HG03571 (cell line): ENCODE measurements around the gene LEFTY1.
"Not testable (repeated sequence)": the region's sequence is repeated elsewhere in the genome, so short reads cannot be mapped to it uniquely, and the experiment has no call there.

Source experiments
- ATAC-seq: cut with Tn5 transposase; IDR thresholded peaks from one replicate; pipeline ENCODE4 v1.9.1; 2021; ENCODE audit not compliant: unreplicated experiment

Gene LEFTY1

DNA sequence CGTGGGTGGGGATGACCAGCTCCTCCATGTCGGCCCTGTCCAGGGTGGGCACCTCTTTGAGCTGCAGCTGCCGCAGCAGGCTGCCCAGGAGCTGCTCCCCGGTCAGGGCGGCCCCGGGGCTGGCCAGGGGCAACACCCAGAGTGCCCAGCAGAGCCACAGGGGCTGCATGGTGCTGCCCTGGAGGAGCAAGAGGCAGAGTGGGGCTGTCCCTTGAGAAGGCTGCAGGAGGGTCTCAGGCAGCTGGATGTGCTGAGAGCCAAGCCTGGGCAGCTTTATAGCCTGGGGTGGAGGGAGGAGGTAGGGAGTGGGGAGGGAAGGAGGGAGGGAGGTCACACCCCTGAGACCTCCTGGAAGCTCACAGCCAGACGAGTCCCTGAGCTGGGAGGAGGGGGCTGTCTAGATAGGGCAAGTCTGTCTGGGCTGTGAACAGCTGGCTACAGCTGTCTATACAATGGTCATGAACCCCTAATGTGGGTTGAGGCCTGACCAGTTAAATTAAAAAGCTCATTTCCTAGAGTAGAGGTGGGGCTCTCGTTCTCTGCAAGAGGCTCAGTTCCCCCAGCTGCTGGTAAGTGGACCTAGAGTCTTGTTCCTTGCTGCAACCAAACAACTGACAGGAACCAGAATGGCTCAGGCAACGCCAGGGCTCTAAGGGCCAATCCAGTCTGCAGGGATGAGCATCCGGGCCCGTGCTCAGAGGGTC, at the start of gene LEFTY1:
TSS of gene LEFTY1 (minus strand) at position 249 of the 704 bp plus-strand sequence. CDS start at position 169, 80 bp downstream.
- no peak for ATAC-seq

DNA sequence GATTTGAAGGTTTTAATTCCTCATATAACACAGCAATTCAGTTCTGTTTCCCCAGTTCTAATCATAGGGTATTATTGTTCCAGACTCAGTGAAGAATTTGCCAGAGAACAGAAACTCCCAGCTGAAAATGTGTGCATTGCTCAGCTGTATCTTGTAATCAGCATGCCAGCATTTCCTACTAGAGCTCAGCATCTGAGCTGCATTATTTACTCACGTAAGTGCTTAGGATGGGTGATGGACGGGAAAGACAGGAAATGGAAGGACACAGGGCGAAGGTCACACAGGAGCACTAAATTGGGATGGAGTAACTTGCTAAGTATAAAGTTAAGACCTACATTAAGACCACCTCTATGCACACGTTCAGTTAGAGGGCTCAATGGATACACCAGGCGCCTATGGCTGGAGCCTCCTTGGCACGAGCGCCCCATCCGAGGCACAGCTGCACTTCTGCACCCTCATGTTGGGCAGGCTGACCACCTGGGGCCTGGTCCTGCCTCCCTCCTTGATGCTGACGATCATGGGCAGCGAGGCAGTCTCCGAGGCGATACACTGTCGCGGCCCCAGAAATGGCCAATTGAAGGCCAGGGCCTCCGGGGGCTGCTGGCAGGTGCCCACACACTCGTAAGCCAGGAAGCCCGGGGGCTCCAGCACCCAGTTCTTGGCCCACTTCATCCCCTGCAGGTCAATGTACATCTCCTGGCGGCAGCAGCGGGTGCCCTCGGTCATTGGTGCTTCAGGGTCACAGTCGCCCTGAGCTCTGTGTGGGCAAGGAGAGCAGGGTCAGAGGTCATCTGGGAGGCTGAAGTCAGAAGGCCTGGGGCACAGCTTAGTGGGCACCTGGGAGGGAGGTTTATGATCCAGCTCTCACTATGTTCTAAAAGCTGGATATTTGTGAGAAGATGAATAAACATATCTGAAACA, 48.4 kb upstream of the LEFTY1 start:
- no peak for ATAC-seq

- ATAC-seq: no peak
Observed at GRCh38 chr1:225936523-225936922, 47.6 kb upstream of the LEFTY1 start.

GRCh38 chr1:225936086-225936485, 47.1 kb upstream of the LEFTY1 start:
- ATAC-seq: not testable (repeated sequence)

- no peak for ATAC-seq
Observed at GRCh38 chr1:225934711-225935110, 45.8 kb upstream of the LEFTY1 start.

DNA sequence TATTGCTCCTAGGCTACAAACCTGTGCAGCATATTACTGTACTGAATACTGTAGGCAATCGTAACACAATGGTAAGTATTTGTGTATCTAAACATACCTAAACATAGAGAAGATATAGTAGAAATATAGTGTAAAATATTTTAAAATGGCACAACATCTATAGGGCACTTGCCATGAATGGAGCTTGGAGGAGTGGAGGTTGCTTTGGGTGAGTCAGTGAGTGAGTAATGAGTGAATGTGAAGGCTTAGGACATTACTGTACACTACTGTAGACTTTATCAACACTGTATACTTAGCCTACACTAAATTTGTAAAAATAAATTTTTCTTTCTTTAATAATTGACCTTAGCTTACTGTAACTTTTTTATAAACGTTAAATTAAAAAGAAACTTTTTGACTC, 44.1 kb upstream of the LEFTY1 start:
- no peak for ATAC-seq

GRCh38 chr1:225931270-225932136, 42.6 kb upstream of the LEFTY1 start:
- no peak for ATAC-seq

DNA sequence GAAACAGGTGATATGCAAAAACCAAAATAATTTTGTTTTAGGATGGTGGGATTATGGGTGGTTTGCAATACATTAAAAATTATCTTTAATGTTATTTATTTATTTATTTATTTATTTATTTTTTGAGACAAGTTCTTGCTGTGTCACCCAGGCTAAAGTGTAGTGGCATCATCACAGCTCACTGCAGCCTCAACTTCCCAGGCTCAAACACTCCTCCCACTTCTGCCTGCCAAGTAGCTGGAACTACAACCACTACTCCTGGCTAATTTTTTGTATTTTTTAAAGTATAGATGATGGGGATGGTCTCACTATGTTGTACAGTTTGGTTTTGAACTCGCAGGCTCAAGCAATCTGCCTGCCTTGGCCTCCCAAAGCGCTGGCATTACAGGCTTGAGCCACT, 41.6 kb upstream of the LEFTY1 start:
- no peak for ATAC-seq

DNA sequence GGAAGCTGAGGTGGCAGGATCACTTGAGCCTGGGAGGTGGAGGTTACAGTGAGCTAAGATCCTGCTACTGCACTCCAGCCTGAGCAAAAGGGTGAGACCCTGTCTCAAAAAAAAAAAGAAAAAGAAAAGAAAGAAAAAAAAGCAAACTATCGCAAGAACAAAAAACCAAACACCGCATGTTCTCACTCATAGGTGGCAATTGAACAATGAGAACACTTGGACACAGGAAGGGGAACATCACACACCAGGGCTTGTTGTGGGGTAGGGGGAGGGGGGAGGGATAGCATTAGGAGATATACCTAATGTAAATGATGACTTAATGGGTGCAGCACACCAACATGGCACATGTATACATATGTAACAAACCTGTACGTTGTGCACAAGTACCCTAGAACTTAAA, 40.5 kb upstream of the LEFTY1 start:
- ATAC-seq: not testable (repeated sequence)

DNA sequence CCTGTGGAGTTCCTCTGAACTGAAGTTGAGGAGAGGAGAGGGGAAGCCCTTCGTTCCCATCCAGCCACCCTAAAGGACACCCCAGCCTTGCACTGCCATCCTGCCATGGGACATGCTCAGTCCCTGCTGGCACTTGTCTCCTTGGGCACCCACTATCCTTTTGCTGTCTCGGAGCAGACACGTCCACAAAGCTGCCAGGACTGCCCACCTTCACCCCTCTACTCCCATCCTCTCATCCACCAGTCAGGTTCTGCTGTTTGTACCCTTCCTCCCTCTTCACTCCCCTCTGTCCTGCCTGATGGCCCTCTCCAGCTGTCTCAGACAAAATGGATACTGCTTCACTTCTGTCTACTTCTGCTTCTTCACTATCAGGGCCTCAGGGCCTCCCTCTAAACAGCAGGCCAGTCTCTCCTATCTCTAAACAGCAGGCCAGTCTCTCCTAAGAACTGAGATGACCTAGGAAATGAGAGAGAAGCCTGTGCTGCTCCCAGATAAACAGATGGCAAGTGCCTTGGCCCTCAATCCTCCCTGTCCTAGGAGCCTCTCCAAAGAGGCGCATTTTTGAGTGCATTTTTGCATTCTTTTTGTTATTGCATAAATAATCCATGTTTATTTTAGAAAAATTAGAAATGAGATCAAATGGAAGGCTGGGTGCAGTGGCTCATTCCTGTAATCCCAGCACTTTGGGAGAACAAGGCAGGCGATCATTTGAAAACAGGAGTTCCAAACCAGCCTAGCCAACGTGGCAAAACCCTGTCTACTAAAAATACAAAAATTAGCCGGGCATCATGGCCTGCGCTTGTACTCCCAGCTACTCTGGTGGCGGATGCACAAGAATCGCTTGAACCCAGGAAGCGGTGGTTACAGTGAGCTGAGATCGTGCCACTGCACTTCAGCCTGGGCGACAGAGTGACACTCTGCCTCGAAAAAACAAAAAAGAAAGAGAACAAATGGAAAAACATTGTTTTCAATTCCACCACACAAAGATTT, 39.5 kb upstream of the LEFTY1 start:
- ATAC-seq: no peak

- ATAC-seq: no peak
Observed at GRCh38 chr1:225926551-225927113, 37.7 kb upstream of the LEFTY1 start.

- peak; percentile 97 for ATAC-seq
Observed at GRCh38 chr1:225923692-225924555, 35.0 kb upstream of the LEFTY1 start, which contains the start of gene PYCR2. Gene PYCR2 (minus strand): TSS chr1:225924250. CDS start chr1:225924110, 140 bp downstream.

DNA sequence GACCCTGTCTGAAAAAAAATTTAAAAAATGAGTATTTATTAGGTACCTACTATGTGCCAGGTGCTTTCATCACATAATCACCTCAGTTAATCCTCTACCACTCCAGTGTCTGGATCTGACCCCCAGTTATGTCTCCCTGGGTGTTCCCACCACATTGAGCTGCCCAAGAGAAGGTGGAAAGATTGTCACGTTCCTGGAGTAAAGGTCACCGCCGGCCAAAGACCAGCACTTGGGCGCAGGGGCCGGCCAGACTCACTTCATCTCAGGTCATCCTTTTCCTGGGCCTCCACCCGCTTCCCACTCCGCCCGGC, 34.4 kb upstream of the LEFTY1 start:
- no peak for ATAC-seq

GRCh38 chr1:225921734-225922709, 33.1 kb upstream of the LEFTY1 start:
- no peak for ATAC-seq

DNA sequence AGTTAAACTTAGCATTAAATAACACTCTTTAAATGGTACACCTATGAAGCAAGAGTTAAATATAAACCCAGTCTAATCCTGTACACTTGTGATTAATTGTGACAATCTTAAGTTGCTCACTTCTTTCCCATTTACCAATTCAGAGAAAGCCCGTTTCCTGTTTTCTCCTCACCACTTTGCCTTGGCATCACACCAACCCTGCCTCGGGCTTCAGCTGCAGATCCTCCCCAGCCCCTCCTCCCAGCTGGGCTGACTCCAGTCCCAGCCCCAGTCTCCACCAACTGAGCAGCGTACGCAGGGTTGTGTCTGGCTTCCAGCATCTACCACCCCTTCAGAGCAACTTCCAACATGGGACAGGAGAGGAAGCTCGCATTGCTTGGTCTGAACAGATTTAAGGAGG, 31.0 kb upstream of the LEFTY1 start:
- no peak for ATAC-seq

DNA sequence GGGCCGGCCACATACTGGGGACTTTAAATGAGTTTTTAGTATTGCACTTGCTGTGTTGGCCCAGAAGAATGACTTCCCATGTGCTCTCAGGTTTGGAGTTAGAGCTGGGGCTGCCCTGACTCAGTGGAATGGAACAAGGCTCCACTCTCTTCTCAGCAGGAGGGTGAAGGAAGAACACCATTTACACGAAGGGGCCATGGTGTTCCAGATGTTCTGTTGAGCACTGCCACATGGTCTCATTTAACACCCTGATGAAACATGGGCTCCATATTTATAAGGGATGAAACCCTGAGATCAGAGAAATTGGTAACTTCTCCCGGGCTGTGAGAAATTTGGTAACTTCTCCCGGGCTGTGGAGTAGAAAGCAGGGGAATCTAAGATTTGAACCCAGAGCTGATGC, 29.3 kb upstream of the LEFTY1 start:
- ATAC-seq: no peak

DNA sequence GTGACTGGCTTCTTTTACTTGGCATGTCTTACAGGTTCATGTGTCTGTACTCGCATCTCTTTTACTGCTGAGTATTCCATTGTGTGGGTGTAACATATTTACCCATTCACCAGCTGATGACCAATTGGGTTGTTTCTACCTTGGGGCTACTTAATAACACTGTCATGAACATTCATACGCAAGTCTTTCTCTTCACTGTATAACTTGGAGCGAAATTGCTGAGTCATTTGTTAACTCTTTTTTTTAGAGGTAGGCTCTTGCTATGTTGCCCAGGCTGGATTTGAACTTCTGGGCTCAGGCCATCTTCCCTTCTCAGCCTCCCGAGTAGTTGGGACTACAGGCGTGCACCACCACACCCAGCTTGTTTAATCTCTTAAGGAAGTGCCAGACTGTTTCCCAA, 28.6 kb upstream of the LEFTY1 start:
- no peak for ATAC-seq

- no peak for ATAC-seq
Observed at GRCh38 chr1:225917101-225917500, 28.2 kb upstream of the LEFTY1 start.
